ENCODE measurements around the gene ZBED5. TPM values are rescaled to one million over a fixed set of nuclear protein-coding genes. Genes with fewer than 3 reads are reported as not detected.

Gene ZBED5
- total and polyA plus RNA-seq, 2 of the 4 experiments (the other 2 are of a cell fraction) = 28.2 to 30.8 TPM

DNA sequence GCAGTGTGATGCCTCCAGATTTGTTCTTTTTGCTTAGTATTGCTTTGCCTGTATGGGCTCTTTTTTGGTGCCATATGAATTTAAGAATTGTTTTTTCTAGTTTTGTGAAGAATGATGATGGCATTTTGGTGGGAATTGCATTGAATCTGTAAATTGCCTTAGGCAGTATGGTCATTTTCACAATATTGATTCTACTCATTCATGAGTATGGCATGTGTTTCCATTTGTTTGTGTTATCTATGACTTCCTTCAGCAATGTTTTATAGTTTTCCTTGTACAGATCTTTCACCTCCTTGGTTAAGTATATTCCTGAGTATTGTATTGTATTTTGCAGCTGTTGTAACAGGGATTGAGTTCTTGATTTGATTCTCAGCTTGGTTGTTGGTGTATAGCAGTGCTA, 18.3 kb upstream of the ZBED5 start:
- Histone ChIP-seq H3K14ac (replicated peaks; ENCODE audit: low read depth, low read length) (no peak overlapping the region), H4K20me1 (ENCODE audit: insufficient read depth, low read length) (no peaks in the 10 kb centered on the region), H2BK5ac (ENCODE audit: low read depth, low read length, poor library complexity, severe bottlenecking) (peak overlapping the region; percentile 57), H3K4me3 (ENCODE audit: insufficient read depth, low read depth, low read length) (no peak overlapping the region), H3K9ac (ENCODE audit: low read depth, low read length) (no peak overlapping the region), H3K9me1 (ENCODE audit: insufficient read depth, low read length) (peaks cover 3% of the 10 kb centered on the region; the same call in 1 of the 2 replicates), H2AFZ (replicated peaks; ENCODE audit: low read length, poor library complexity) (no peak overlapping the region), H3K4me2 (ENCODE audit: low read depth, low read length) (no peak overlapping the region), H3K4me1 (ENCODE audit: control insufficient read depth, insufficient read depth, low read length) (peaks cover 2% of the 10 kb centered on the region; the same call in 1 of the 2 replicates), H3K36me3 (ENCODE audit: control insufficient read depth, insufficient read depth, low read length) (no peaks in the 10 kb centered on the region), H2AK5ac (ENCODE audit: low read depth, low read length) (no peak overlapping the region), H3K23ac (ENCODE audit: low read depth, low read length) (no peak overlapping the region), H4K8ac (ENCODE audit: low read depth in 2 of 2, low read length in 2 of 2) (0 out of 4 replicates have a peak overlapping the region, but pooled peaks of 1 of the 2 experiments have one; percentile 21), H3K27ac (ENCODE audit: insufficient read depth, low read length) (no peak overlapping the region), H2BK120ac (ENCODE audit: low read depth, low read length) (no peak overlapping the region), H3K56ac (ENCODE audit: extremely low read depth, insufficient read depth, low read length) (no peak overlapping the region), H2BK15ac (ENCODE audit: low read depth, low read length) (no peak overlapping the region), H2BK20ac (ENCODE audit: low read depth, low read length) (no peak overlapping the region; the same call in 1 of the 2 replicates), H3K18ac (ENCODE audit: low read depth, low read length) (peak overlapping the region; percentile 70; the same call in 1 of the 2 replicates), H4K91ac (ENCODE audit: insufficient read depth, low read depth, low read length) (no peak overlapping the region), H3K27me3 (ENCODE audit: control insufficient read depth, insufficient read depth, low read length) (no peaks in the 10 kb centered on the region), H2AK9ac (replicated peaks; ENCODE audit: low read depth, low read length, poor library complexity) (no peak overlapping the region), H3K79me1 (ENCODE audit: low read depth in 1 of 2, low read length in 2 of 2) (peaks cover 4 to 6% of the 10 kb centered on the region in 2 experiments; a peak in 3 of 4 replicates), H3K4ac (ENCODE audit: low read depth, low read length) (no peak overlapping the region), H3K9me3 (ENCODE audit: control insufficient read depth, insufficient read depth, low read length) (peaks cover 7% of the 10 kb centered on the region), H4K5ac (ENCODE audit: low read depth, low read length) (peak overlapping the region; percentile 77; the same call in 1 of the 2 replicates)
- ATAC-seq (ENCODE audit: low read depth) (peak; percentile 27), DNase-seq (peak; percentile 31)
- CTCF ChIA-PET = no interaction called here
- in situ Hi-C loops (cut with MboI; ENCODE audit: low sequenced_read_pairs) = no loop called here
- dilution Hi-C loops (cut with HindIII; ENCODE audit: low sequenced_read_pairs, unreplicated experiment) = no loop called here
- BruUV-seq (replicated peaks) = no TSS peak
- POLR2A ChIA-PET (ENCODE audit: unreplicated experiment) = interaction anchor here (0.6 kb wide), 1 partner anchor 68 kb away, joined by 6 read pairs; no protein-coding TSS in a partner anchor
- intact Hi-C loops (cut with micrococcal nuclease) = no loop called here
- TF ChIP-seq POLR2A (IDR thresholded peaks at IDR 0.05; ENCODE audit: low read depth, low read length) (no peak), MAFK (IDR thresholded peaks at IDR 0.05; ENCODE audit: low read depth, low read length) (no peak), RAD21 (IDR thresholded peaks at IDR 0.05; ENCODE audit: low read length) (no peak), RFX5 (IDR thresholded peaks at IDR 0.05; ENCODE audit: low read depth, low read length) (no peak), MXI1 (IDR thresholded peaks at IDR 0.05; ENCODE audit: borderline replicate concordance, low read depth, low read length) (no peak), FOS (IDR thresholded peaks at IDR 0.05; ENCODE audit: low read depth, low read length) (no peak), BHLHE40 (IDR thresholded peaks at IDR 0.05; ENCODE audit: low read depth, low read length) (no peak), CHD1 (IDR thresholded peaks at IDR 0.05; ENCODE audit: low read depth, low read length) (no peak), NFE2L2 (IDR thresholded peaks at IDR 0.05; ENCODE audit: low read depth, low read length) (no peak)
- TF ChIP-seq, protein P1, sequence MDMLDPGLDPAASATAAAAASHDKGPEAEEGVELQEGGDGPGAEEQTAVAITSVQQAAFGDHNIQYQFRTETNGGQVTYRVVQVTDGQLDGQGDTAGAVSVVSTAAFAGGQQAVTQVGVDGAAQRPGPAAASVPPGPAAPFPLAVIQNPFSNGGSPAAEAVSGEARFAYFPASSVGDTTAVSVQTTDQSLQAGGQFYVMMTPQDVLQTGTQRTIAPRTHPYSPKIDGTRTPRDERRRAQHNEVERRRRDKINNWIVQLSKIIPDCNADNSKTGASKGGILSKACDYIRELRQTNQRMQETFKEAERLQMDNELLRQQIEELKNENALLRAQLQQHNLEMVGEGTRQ (IDR thresholded peaks at IDR 0.05; ENCODE audit: low read depth, low read length) = no peak
